Stimulated activated CD4-positive, alpha-beta T cell treated with anti-CD3 and anti-CD28 coated beads, Interleukin-1b, Interleukin-23, amount 100 ng/mL, for 1 hour (primary cell): ENCODE measurements around the gene PRKD3.
"Not testable (repeated sequence)": the region's sequence is repeated elsewhere in the genome, so short reads cannot be mapped to it uniquely, and the experiment has no call there.

ENCODE experiments used
- DNase-seq, 2 donors: peaks; one replicate each; pipeline ENCODE4 v3.0.0-alpha.2; 2020; ENCODE audit warnings: low read depth in 2 of 2

Gene PRKD3

DNA sequence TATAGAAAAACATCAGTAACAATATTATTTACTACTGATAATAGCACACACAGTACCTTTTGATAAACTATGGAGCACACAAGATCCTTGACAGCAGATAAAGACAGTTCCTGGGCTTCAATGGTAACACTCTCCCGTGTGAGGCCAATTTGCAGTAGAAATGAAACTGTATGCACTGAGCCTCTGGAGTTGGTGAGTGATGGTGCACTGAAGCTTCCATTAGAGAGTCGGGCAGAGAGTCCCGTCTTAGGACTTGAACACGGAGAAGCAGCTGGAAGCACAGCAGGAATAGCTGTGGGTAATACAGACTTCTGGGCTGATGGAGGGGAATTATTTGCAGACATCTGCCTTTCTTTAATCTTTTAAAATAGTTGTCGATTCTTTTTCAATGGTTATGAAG, 8.5 kb downstream of the PRKD3 start:
- no peak for DNase-seq

DNA sequence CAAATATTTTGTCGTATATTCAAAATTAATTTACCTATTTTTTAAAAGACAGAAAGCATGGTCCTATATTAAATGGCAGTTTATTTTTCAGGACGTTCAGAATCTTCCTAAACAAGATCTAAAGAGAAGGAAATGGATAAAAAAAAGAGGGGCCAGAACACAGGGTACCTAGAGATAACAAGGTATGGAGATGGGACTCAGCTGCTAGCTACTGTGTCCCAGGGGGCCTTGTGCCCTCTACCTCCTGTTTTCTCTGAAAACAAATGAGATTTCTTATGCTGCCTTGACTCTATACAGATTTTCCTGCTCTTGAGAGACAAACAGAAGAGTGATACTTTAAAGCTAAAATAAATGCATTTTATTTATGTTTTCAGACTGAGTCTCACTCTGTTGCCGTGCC, 9.3 kb downstream of the PRKD3 start:
- DNase-seq = no peak

DNA sequence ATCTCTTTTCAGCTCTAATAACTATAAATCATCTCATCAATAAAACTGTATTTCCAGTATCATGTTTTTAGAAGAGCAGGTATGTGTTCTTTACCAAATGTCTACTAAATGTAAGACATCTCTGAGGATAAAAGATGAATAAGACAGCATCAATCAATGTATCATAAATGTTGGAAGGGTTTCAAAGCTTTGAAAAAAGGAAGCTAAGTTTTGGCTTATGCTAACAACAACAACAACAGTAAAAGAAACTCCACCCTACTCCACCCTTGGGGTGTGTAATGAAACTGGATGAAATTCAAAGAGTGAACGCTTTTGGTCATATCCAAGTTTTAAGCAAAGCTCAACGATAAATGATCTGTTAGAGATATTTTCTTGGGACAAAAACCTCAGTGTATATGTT, 17.1 kb downstream of the PRKD3 start:
- no peak for DNase-seq

DNA sequence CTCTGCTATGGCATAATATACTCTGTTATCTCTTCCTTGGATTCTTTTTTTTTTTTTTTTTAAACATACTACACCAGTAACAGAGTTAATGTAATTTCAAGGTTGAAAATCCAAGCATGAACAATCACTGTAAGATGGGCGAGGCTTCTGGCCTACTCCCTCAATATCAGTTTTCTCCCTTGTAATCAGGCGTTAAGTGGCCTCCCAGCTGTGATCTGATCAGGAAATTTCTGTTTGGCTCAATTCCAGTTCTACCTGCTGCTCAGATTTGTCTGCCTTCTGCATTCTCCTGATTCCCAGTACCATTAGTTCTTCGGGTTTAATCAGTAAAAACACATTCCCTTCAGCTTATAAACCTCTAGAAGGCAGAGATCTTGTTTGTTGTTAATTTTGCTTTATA, 18.6 kb downstream of the PRKD3 start:
- no peak for DNase-seq

DNA sequence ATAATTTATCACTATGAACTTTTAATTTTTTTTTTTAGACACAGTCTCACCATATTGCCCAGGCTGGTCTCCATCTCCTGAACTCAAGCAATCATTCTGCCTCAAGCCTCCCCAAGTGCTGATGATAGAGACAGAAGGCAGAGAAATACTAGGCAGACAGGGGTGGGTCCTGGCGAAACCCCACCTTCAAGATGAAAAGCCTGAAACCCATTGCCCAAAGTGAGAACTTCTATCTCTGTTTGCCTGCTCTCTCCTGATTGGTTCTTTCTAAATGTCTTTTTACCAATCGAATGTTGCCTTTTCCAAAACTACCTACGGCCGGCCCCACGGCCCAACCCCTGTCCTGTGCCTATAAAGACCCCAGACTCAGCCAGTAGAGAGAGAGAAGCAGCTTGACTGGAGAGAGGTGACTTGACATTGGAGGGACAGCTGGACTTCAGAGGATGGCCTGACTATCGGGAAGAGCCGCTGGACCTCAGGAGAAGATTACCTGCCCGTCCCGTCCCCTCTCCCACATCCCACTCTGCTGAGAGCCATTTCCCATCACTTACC, 21.9 kb downstream of the PRKD3 start:
- DNase-seq = no peak

DNA sequence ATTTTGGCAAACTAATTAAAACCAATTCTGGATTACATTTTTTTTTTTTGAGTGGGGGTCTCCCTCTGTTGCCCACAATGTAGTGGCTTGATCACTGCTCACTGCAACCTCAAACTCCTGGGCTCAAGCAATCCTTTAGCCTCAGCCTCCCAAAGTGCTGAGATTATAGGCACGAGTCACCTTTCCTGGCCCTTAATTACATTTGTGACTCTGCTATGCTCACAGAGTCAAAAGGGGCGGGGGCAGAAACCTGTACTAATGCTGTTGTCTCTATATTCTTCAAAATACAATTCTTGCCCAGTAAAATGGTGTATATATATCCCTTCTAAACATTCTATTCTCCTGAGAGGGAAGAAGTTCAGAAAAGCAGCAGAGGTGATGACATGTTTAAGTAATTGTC, 23.2 kb downstream of the PRKD3 start:
- DNase-seq = no peak

DNA sequence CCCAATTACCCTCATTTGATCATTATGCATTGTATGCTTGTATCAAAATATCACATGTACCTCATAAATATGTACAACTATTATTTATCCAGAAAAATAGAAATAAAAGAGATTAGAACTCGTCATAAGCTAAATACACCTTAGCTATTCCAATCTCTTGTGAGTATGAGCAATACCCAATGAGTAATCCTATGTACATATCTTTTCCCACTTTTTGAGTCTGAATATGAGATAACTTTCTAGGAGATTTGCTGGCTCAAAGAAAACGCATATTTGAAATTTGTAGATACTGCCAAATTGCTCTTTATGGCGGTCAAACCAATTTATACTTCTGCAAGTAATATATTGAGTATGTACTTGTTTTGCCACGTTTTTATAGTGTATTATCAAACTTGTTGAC, 24.1 kb downstream of the PRKD3 start:
- DNase-seq = no peak

DNA sequence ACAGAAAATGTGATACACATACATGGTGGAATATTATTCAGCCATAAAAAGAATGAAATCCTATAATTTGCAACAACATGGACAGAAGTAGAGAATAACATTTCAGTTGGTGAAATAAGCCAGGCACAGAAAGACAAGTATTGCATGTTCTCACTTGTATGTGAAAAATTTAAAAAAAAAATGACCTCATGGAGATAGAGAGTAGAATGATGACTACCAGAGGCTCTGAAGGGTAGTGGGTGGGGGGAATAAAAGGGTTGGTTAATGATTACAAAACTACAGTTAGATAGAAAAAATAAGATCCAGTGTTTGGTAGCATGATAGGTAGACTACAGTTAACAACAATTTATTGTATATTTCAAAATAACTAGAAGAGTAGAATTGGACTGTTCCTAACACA, 24.5 kb downstream of the PRKD3 start:
- no peak for DNase-seq

DNA sequence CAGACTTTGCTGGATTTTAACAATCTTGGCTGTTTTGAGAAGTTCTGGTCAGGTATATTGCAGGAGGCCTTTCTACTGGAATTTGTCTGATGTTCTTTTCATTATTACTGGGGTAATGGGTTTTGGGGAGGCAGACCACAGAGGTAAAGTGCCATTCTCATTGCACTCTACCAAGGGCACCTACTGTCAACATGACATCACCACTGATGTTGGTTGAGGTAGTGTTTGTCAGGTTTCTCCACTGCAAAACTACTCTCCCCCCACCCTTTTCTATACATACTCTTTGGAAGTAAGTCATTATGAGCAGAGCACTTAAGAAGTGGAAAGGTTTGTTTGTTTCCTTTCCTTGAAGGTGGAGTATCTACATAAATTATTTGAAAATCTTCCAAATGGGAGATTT, 27.0 kb downstream of the PRKD3 start:
- no peak for DNase-seq

DNA sequence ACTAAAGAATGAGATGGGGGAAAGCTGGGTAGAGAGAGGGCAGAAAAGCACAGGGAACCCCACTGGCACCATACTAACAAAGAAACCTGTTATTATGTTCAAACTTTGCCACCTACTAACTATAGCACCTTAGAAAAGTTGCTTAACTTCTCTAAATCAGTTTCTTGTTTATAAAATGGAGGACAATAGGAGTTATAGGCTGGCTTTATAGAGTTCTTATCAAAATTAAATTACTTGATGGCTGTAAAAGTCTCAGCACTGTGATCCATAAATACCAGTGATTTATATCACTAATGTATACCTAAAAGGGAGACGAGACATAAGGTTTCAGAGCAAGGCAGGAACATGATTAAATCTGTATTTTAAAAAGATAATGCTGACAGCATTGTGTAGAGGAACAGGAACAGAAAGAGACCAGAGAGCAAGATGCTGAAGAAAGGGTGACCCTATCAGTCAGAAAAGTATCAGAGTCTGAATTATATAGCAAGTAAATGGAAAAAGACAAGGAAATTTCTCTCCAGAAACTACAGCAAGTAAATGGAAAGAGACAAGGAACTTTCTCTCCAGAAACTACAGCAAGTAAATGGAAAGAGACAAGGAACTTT, 29.1 kb downstream of the PRKD3 start:
- no peak for DNase-seq

DNA sequence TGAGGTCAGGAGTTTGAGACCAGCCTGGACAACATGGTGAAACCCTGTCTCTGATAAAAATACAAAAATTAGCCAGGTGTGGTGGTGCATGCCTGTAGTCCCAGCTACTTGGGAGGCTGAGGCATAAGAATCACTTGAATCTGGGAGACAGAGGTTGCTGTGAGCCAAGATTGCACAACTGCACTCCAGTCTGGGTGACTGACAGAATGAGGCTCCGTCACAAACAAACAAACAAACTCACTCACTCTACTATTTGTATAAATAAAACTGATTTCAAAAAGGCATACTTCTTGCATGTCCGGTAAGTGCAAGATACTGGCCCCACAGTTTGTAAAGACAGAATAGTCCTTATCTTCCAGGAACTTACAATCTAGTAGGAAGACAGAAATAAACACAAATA, 29.8 kb downstream of the PRKD3 start:
- DNase-seq = not testable (repeated sequence)

DNA sequence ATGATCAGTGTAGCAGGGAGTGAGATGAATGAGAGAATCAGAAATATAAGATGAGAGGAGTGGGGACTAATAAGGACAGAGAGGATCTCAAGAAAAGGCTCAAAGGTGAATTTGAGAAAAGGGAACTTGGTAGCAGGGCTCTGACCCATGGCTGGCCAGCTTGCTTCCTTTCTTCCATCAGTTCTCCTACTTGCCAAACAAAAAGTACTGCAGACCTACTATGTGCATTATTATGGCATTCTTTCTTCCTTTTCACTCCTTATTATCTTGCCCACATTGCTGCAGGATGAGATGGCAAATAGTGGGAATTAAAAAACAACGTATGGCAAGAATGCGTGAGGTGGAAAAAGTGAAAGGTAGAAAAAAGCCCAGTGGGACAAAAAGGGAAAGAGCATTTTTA, 33.0 kb downstream of the PRKD3 start:
- DNase-seq = no peak

DNA sequence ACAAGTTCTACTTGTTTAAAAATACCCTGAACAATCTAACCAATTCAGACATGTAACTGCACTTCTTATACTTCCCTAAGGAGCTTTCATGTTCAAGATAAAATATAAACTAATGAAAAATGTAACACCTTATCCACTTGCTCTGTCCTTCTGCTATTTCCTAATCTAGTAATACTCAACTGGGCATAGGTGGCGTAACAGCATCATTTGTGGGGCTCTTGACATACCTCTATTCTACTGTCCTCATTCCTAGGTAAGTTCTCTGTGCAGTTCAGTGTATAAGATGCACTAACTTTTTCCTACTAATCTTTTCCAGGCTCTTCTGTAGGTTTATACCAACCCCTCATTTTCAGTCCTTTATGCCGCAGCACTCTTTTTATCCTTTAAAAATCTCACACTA, 36.7 kb downstream of the PRKD3 start:
- no peak for DNase-seq

DNA sequence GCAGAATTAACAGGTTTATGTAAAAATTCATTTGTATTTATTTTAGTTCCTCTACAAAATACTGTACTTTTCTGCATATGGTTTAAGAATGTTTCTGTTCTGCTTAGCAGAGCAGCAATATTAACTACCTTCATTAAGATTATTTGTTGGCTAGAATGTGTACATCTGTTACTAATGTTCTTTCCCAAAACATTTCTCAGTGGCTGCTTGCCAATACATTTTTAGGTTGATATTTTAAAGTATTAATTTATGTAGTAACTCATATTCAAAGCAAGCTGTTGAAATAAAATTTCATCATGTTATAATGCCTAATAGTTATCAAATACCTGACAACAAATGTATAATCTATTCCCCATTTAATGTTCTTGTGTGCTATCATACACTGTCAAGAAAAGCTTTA, 40.3 kb downstream of the PRKD3 start:
- no peak for DNase-seq

DNA sequence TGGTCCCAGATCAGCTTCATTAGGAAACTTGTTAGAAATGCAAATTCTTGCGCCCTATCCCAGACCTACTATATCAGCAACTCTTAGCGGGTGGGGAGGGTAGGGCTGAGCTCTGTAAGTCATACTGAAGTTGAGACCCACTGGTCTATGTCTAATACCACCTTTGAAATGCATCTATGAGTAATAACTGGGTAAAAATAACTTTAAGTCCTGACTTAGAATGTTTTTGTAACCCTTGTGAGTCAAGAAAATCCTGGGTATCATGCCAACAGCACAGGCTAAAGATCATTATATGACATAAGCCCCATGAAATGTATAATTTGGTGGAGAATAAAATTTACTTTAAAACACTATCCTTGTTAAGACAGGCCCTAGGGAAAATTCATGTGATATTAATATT, 41.4 kb downstream of the PRKD3 start:
- DNase-seq = no peak

DNA sequence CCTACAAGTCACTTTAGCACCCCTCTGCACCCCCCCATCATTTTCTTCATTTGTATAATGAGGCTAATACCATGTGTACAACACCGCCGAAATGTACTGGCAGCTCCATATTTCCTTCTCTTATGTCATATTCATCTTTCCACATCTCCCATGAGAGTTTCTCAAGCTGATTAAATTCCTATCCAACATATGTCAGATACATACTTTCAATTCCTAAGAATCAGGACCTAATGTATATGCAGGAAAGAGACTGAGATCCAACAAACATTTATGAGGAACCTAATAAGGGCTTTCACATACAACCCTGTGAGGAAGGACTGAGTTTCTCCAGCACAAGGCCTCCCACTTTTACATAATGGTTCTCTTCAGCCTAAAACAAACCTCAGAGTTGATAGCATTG, 41.9 kb downstream of the PRKD3 start:
- DNase-seq = no peak

DNA sequence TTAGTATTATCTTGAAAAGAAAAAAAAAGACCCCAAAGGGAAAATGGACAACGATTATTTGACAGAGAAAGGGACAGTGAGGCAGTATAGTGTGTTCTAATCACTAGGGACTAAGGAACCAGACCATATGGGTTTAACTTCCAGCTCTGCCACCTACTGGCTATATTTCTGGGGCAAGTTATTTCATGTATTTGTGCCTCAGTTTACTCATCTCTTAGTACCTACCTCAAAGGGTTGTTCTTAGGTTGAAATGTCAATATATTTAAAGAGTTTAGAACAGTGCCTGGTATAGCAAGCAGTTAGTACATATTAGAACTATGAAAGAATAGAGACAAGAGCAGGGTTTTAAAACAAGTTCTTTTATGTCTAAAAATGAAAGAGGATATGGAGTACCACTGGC, 42.7 kb downstream of the PRKD3 start:
- DNase-seq = no peak

DNA sequence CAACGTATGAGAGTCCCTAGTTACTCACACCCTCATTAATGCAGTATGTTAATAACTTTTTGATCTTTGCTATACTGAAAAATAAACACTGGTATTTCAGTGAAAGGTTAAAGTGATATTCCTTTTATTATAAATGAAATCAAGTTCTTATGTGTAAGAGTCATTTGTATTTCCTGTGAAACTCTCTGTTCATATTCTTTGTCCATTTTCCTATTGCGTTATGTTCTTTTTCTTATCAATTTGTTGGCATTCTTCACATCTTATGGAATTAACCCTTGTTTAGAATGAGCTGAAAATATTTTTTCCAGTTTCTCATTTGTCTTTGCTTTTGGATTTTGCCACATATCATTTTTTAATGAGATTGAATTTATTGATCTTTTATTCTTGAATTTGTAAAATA, 48.3 kb downstream of the PRKD3 start:
- DNase-seq = no peak
